Measurements from ENCODE around the gene KIF26A.

- no peak for TF ChIP-seq POLR2AphosphoS5 (IDR thresholded peaks at IDR 0.05; ENCODE audit: low read depth)
- TF ChIP-seq CTCF (conservative IDR thresholded peaks at IDR 0.05; ENCODE audit: low read depth in 2 of 2) = no peak
- no peak for TF ChIP-seq REST (IDR thresholded peaks at IDR 0.05; ENCODE audit: unreplicated experiment)
These were observed 44.9 kb upstream of the KIF26A start for GRCh38 chr14:104093366-104094055.
